Islet precursor cell (in vitro differentiated cells): ENCODE data around the gene KANSL2.
"Not testable (repeated sequence)": the region's sequence is repeated elsewhere in the genome, so short reads cannot be mapped to it uniquely, and the experiment has no call there.

Source experiments
- DNase-seq: peaks from one replicate; pipeline ENCODE4 v3.0.0-alpha.2; 2018

The KANSL2 gene, protein sequence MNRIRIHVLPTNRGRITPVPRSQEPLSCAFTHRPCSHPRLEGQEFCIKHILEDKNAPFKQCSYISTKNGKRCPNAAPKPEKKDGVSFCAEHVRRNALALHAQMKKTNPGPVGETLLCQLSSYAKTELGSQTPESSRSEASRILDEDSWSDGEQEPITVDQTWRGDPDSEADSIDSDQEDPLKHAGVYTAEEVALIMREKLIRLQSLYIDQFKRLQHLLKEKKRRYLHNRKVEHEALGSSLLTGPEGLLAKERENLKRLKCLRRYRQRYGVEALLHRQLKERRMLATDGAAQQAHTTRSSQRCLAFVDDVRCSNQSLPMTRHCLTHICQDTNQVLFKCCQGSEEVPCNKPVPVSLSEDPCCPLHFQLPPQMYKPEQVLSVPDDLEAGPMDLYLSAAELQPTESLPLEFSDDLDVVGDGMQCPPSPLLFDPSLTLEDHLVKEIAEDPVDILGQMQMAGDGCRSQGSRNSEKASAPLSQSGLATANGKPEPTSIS

DNA sequence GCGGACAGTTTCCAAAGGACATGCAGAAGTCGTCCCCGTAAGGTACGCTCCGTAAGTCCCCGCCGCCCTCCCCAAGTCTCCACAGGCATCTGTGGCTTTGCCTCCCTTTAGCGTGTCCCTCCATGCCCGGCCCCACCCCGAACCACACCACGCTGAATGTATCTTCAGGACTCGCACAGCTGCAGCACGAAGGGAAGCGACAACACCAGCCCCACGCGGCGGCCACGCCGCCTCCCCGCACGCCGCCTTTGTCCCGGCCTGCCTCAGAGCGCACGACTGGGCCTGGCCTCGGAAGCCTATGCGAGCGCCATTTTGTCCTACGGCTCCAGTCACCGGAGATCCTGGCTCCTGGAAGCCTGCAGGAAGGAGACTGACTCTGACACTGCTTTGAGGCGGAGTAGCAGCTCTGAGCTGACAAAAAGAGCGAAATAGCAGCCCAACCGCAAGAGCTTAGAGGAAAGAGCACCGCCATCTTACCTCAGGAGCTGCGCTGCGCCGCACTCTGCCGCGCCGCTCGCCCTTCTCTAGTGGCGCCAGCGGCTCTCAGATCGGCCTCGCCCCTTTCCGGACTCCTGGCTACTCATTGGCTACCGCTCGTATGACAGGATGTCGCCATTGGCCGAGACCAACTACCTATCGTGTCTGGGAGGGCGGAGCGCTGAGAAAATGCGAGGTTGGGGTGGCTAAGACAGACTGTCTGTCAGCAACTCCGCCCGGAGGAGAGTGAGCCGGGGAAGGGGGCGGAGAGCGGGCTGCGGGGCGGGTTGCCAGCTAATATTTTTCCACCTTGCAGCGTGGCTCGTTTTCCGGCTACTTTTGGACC lies at the start of gene KANSL2:
TSS of gene KANSL2 (minus strand) at position 529 of the 823 bp plus-strand sequence. CDS start 606 bp downstream, outside the sequence.
- DNase-seq: peak; percentile 100

DNA sequence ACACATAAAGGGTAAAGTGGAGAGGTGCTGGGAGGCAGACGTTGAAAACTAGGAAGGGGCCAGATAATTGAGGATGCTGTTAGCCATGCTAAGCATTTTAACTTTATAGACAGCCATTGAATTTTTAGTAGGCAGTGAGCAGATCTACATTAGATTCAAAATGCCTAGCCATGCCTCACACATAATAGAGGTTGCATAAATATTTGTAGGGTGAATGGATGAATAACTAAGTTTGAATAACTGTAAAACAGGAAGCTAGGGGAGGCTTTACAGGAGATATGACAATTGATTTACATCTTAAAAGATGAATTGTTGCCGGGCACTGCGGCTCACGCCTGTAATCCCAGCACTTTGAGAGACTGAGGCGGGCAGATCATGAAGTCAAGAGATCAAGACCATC lies 46.8 kb upstream of the KANSL2 start:
- no peak for DNase-seq

DNA sequence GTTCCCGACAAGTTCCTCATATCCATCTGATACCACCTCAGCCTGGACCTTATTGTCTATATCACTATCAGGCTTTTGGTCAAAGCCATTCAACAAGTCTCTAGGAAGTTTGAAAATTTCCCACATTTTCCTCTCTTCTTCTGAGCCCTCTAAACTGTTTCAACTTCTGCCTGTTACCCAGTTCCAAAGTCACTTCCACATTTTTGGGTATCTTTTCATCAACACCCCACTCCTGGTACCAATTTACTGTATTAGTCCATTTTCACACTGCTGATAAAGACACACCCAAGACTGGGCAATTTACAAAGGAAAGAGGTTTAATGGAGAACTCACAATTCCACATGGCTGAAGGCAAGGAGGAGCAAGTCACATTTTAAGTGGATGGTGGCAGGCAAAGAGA lies 38.7 kb upstream of the KANSL2 start:
- DNase-seq: not testable (repeated sequence)

DNA sequence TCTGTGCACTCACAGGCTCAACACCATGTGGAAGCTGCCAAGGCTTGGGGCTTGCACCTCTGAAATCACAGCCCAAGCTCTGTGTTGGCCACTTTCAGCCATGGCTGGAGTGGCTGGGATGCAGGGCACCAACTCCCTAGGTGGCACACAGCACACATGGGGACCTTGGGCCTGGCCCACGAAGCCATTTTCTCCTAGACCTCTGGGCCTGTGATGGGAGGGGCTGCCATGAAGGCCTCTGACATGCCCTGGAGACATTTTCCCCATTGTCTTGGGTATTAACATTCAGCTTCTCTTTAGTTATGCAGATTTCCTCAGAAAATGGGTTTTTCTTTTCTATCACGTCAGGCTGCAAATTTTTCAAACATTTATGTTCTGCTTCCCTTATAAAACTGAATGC lies 38.1 kb upstream of the KANSL2 start:
- DNase-seq: not testable (repeated sequence)

DNA sequence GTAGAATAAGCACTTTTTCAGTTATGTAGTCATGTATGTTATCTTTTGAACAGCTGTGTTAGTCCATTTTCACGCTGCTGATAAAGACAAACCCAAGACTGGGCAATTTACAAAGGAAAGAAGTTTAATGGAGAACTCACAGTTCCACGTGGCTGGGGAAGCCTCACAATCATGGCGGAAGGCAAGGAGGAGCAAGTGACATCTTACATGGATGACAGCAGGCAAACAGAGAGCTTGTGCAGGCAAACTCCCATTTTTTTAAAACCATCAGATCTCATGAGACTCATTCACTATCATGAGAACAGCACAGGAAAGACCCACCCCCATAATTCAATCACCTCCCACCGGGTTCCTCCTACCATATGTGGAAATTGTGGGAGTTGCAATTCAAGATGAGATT lies 37.0 kb upstream of the KANSL2 start:
- peak; percentile 7 for DNase-seq

DNA sequence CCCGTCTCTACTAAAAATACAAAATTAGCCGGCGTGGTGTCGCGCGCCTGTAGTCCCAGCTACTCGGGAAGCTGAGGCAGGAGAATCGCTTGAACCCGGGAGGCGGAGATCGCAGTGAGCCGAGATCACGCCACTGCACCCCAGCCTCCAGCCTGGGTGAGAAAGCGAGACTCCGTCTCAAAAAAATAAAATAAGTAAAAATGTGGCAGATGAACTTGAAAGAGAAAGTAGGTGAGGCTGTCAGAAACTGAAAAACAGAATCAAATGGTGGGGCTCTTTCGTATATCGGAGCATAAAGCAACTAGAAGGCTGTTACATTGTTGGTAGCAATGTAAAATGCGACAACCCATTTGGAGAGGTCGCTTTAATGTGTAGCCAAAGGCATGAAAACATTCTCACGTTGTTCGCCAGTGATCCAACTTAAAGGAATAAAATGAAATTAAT lies 35.2 kb upstream of the KANSL2 start:
- DNase-seq: peak; percentile 36

DNA sequence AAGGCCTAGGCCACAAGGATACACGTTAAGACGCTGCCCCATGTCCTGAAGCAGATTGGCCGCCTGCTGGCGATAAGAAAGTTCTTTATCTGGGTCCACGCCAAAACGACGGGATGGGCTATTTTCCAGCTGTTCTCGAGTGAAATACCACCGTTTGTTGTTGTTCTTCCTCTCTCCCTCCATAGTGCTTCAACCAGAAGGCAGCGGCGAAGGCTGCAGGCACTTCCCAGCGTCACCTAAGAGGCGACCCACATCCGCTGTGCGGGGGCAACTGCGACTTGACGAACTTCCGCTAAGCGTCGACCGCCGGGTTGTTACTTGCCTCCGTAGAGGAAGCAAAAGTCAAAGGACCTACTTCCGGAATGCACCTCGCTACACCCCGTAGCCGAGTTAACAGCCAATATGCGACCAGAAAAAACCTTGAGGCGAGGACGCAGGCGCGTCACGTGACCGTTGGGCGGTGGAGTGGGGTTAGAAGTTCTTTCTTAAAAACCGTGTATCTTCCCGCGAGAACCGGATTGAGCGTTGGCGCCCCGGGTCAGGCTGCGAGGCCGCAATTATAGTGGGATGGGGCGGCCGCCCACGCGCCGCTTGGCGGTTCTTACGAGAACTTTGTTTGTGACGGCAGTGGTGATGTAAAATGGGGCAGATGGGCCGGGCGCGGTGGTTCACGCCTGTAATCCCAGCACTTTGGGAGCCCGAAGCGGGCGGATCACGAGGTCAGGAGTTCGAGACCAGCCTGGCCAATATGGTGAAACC lies 34.6 kb upstream of the KANSL2 start, which contains the start of gene CCNT1:
TSS of gene CCNT1 (minus strand) at position 215 of the 759 bp plus-strand sequence. CDS start at position 183, 32 bp downstream.
- DNase-seq: peak; percentile 100

DNA sequence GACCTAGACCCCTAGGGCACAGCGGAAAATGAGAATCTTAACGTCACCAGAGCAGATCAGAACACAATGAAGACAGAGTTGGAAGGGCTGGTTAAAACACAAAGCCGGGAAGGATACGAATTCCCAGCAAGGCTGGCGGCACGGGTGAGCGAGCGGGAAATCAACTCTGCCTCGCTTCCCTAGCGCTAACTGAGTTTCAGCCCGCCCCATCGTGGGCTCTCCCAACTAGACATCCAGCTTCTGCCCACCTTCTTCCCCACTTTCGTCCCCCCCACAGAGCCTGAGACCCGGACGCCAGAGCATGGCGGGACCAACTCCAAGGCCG lies 34.1 kb upstream of the KANSL2 start:
- no peak for DNase-seq

DNA sequence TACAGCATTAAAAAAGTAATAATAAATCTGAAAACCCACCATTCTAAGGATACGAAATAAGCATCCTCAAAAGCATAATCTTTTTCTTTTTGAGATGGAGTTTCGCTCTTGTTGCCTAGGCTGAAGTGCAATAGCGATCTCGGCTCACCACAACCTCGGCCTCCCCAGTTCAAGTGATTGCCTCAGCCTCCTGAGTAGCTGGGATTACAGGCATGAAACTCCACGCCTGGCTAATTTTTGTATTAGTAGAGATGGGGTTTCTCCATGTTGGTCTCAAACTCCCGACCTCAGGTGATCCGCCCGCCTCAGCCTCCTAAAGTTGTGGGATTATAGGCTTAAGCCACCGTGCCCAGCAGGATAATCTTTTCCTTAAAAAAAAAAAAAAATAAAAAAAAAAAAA lies 30.2 kb upstream of the KANSL2 start:
- peak; percentile 19 for DNase-seq

DNA sequence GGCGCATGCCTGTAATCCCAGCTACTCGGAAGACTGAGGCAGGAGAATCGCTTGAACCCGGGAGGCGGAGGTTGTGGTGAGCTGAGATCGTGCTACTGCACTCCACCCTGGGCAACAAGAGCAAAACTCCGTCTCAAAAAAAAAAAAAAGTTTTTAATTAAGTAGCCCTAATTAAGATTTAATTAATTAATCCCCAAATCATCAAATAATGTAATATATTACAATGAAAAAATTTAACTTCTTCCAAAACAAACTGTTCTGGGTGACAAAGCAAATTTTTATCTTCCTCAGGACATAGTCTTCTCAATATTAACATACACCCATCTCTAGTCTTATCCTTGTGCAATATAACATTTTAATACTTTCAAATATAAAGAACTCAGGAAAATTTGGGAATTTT lies 16.8 kb upstream of the KANSL2 start:
- DNase-seq: not testable (repeated sequence)

DNA sequence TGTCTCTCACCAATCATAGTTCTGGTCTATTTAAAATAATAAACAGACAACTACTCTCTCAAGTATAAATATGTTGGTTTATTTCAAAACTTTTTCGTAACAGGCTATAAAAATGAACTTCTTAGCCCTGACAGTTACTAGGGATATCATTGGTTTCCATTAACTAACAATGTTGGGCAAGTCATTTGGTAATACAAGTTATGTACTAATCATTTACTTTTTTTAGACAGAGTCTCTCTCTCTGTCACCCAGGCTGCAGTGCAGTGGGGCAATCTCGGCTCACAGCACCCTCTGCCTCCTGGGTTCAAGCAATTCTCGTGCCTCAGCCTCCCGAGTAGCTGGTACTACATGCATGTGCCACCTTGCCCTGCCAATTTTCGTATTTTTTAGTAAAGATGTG lies 14.6 kb upstream of the KANSL2 start:
- no peak for DNase-seq

DNA sequence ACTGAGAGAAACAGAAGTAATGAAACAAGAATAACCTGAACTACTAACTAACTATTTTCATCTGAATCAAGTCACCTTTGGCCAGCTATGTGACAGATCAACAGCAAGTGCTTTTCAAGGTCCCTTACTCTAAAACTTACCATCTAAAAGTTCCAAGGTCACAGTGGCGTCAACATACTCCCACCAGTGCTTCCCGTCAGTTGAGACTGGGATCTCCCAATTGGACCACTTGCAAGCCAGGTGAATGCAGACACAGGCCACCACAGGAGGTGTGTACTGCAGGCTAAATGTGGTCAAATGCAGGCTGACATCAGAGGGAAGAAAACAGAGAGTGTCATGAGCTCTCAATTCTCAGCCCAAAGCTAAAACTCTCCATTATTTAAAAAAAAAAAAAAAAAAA lies 13.8 kb upstream of the KANSL2 start:
- DNase-seq: no peak

DNA sequence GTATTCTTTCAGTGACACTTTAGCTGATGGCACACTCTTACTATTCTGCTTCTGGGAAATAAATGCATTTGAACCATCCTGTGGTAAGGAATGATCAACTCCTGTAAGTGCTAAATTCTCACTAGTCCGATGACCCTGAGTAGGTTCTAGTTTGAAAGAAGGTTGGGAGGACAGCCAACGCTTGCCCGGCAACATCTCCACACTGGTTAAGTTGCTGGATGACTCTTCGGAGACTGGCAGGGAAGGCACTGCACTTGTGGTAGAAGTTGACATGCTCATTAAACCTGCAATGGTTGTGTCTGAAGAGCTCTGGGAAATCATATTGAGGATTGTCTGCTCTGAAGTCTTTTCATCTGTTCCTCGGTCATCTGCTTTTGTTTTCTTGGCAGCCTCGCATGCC lies 12.0 kb upstream of the KANSL2 start:
- DNase-seq: no peak

DNA sequence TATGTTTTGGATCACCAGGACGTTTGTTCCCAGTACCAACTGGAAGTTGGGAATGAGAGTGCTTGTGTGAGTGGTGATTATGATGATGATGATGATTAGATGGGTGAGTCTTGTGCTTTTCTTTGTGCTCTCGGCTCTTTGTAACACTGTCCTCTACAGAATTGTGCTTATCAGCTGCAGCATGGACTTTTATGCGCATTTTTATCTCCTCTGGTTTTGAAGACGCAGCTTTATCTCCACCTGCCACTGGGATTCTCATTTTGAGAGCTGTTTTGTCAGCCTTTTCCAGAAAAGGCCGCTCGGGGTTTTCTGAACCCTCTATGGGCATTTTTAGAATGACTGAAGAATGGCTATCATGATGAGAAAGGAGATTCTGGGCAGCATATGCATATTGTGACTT lies 11.5 kb upstream of the KANSL2 start:
- DNase-seq: no peak

DNA sequence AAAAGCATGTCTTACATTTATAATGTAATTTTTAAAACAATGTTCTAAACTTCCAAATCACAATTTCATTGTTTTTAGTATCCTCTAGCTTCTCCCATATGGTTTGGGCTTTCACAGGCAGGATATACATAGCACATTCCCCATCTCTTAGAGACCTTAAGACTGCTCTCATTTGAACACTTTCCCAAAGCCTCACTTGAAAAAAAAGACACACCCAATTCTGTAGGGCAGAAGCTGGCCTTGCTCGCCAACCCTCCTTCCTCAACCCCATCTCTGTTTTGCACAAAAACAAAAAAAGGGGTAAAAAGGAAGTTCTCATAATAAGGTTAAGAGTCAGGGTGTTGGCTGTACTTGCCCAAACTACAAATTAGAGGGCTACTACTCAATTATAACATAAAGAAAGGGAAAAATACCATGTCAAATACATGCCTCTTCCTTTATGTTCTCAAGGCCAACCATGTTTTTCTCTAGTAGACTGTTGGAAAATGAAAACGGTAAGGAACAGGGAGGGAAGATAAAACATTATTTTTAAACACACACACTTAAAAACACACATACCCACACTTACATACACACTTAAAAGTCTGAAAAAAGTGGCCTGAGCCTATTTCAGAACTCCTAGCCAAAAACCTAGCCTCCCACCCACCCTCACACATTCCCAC lies 9.9 kb upstream of the KANSL2 start:
- no peak for DNase-seq

DNA sequence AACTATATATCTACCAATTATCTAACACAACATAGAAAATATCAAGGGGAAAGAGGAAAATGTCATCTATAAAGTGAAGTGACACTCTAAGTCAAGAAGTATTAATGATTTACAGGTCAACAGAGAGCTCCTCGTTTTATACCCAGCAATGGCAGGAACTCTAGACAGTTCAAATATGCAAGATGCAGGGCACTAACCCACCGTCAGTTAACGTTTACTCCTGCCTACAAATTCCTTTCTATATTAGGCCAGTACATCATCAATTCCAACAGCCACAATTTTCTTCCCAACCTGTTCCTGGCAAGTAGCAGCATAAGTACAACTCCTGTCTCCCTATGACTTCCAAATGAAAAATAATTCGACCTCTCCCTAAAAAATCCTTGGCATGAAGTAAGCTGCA lies 9.0 kb upstream of the KANSL2 start:
- DNase-seq: no peak

DNA sequence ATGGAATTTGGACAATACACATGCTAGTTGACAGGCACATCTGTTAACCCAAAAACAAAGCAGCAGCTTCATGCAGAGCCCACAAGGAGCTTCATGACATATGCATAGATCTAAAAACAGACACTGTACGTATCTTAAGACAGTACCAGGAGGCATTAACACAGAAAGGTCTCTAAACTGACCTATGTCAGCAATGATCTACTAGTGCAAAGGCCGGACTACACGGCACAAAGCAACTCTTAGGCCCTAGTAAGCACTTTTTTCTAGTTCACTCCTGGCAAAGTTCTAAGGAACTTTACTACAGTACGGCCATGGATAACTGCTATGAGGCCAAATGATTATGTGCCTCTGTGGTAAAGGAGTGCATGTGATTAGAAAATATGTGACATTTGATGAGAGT lies 8.4 kb upstream of the KANSL2 start:
- DNase-seq: no peak

DNA sequence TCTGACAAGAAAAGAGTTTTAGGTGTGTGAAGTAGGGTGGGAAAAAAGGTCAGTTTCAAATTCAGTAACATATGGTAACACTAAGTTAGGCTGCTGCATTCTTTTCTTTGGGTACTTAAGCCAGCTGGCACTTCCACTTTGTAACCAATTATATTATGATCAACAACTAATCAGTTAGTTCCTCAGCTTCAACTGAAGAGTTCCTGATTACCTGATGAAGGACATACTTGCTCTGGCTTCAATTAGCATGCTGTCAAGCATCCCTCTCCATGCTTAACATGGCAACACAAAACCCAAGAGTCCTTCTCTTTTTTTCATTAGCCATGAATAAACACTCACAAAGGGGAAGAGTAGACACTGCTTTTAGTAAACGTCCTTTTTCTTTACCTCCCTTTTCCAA lies 6.8 kb upstream of the KANSL2 start:
- no peak for DNase-seq

DNA sequence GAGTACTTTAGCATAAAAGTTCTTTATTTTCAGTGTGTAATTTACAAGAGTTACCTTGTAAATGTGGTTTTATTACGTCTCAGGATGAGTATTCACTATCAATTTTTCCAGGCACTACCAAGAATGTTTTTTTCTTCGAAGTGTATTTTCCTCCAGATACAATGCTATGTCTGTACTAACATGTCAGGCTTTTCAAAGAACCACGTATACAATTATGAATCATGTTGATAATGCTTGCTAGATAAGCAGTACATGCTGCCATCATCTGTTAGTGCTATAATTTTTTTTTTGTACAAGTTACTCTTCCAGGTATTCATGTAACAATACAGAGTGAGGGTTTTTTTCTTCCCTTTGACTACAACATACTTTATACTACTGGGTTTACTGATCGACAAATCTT lies 5.6 kb upstream of the KANSL2 start:
- no peak for DNase-seq

DNA sequence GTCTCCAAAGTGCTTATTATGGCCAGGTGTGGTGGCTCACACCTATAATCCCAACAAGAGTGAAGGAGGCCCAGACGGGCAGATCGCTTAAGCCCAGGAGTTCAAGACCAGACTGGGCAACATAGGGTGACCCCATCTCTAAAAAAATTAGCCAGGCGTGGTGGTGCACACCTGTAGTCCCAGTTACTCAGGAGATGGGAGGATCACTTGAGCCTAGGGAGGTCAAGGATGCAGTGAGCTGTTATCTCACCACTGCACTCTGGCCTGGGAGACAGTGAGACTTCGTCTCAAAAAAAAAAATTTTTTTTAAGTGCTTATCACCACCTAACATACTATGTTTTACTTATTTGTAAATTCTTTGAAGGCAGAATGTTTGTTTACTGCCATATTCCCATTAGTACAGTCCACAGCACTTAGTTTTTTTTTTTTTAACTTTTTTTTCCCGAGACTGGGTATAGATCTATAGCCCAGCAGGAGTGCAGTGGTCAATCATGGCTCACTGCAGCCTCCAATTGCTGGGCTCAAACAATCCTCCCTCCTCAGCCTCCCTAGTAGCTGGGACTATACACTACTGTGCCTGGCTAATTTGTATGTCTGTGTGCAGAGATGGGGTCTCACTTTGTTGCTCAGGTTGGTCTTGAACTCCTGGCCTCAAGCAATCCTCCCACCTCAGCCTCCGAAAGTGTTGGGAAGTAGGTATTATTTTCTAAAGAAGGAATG lies 4.7 kb upstream of the KANSL2 start:
- no peak for DNase-seq

DNA sequence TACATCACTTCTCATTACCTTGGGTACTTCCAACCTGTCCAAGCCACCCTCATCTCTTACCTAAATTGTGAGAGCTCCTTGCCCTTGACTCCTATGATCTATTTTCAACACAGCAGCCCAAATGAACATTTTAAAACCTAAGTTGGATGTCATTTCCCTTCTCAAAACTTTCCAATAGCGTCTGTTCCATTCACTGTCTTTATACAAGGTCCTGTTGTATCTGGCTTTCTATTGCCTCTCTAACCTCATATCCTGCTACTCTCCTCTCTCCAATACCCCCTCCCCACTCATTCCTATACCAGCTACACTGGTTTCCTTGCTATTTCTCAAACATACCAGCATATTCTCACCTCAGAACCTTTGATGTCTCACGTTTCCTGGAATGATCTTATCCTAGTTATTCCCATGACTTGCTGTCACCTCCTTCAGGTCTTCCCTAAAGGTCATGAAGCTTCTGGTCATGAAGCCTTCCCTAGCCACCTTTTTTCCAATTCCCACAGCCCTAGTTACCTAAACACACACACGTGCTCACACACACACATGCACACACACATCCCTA lies 4.1 kb upstream of the KANSL2 start:
- DNase-seq: no peak

DNA sequence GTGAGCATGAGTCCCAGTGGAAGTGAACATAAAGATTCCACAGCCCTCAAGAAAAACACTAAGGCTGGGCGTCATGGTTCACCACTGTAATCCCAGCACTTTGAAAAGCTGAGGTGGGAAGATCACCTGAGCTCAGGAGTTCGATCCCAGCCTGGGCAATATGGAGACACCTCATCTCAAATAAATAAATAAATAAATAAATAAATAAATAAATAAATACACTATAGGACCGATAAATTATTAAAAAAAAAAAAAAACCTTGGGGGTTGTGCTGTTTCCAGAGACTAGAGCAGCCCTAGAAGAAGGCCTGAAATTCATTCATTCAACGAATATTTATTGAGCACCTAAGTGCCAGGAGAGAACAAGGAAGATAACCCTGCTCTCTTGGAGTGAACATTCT lies 1.5 kb upstream of the KANSL2 start:
- DNase-seq: no peak
